Measurements from ENCODE around the gene GPC1.

GPC1 gene

GRCh38 chr2:240398661-240399267 lies 36.7 kb upstream of the GPC1 start:
- H3K4me3 ChIP-seq (ENCODE audit: low read depth, low read length), result no peak overlapping the region
- TF ChIP-seq, protein P1, sequence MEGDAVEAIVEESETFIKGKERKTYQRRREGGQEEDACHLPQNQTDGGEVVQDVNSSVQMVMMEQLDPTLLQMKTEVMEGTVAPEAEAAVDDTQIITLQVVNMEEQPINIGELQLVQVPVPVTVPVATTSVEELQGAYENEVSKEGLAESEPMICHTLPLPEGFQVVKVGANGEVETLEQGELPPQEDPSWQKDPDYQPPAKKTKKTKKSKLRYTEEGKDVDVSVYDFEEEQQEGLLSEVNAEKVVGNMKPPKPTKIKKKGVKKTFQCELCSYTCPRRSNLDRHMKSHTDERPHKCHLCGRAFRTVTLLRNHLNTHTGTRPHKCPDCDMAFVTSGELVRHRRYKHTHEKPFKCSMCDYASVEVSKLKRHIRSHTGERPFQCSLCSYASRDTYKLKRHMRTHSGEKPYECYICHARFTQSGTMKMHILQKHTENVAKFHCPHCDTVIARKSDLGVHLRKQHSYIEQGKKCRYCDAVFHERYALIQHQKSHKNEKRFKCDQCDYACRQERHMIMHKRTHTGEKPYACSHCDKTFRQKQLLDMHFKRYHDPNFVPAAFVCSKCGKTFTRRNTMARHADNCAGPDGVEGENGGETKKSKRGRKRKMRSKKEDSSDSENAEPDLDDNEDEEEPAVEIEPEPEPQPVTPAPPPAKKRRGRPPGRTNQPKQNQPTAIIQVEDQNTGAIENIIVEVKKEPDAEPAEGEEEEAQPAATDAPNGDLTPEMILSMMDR (IDR thresholded peaks at IDR 0.05; ENCODE audit: low read depth, low read length, missing control alignments), result no peak
- no peak for DNase-seq (ENCODE audit: low read depth)

DNA sequence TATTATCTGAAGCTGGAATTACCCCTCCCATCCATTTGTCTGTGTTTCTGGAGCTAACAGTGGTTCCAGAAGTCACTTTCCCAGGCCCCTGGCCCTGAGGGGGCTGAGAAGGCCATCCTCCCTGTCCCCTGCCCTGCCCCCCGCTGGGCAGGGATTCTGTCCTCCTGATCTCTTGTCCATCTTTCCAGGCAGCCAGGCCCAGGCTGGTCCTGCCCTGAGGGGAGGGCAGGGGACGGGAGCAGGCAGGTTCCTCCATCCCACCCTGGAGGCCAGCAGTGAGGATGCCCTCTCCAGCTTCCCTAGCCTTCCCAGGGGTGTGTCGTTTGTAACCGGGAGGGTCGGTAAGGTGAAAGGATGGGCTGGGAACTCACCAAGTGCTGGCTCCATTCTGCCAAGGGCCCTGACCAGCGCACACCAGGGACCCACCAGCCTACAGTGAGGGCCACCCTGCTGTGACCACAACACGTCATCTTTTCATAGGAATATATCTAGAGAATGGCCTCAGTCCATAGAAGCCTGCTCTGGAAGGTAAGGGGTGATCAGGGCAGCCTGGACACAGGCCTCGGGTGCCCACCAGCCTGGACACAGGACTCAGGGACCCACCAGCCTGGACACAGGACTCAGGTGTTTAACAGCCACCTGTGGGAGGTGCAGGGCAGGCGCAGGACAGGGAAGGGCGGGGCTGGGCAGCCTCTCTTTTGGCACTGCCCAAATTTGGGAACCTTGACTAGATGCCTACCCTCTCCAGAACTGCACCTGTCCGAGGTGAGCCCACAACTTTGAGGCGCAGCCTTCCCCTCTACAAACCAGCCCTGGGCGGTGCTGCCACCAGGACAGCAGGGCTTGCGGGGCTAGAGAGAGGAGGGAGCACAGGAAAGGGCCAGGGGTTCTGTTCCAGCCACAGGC lies 35.8 kb upstream of the GPC1 start:
- no peak overlapping the region for H3K4me3 ChIP-seq (ENCODE audit: low read depth, low read length)
- TF ChIP-seq, protein P1 (IDR thresholded peaks at IDR 0.05; ENCODE audit: low read depth, low read length, missing control alignments), result no peak
- no peak for DNase-seq (ENCODE audit: low read depth)

- DNase-seq (ENCODE audit: low read depth), result no peak
- H3K4me3 ChIP-seq (ENCODE audit: low read depth, low read length), result no peak overlapping the region
- TF ChIP-seq, protein P1 (IDR thresholded peaks at IDR 0.05; ENCODE audit: low read depth, low read length, missing control alignments), result no peak
Measured at GRCh38 chr2:240400371-240401161, 34.9 kb upstream of the GPC1 start.

DNA sequence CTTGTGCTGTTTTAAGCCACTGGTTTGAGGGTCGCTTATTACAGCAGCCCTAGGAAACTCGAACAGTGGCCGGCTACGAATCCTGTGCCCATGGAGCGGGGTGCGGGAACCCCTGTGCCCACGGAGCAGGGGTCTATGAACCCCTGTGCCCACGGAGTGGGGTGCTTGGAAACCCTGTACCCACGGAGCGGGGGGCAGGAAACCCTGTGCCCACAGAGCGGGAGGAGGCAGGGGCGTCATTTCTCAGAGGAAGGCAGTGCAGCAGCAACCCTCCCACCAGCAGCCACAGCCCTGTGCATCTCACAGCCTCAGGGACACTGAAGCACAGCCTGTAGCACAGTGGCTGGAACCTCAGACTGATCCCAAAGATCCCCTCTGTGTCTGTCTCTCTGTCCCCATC lies 34.2 kb upstream of the GPC1 start:
- H3K4me3 ChIP-seq (ENCODE audit: low read depth, low read length), result no peak overlapping the region
- TF ChIP-seq, protein P1 (IDR thresholded peaks at IDR 0.05; ENCODE audit: low read depth, low read length, missing control alignments), result no peak
- DNase-seq (ENCODE audit: low read depth), result no peak

- H3K4me3 ChIP-seq (ENCODE audit: low read depth, low read length), result no peak overlapping the region
- TF ChIP-seq, protein P1 (IDR thresholded peaks at IDR 0.05; ENCODE audit: low read depth, low read length, missing control alignments), result no peak
- no peak for DNase-seq (ENCODE audit: low read depth)
Measured at GRCh38 chr2:240401781-240402551, 33.5 kb upstream of the GPC1 start.

DNA sequence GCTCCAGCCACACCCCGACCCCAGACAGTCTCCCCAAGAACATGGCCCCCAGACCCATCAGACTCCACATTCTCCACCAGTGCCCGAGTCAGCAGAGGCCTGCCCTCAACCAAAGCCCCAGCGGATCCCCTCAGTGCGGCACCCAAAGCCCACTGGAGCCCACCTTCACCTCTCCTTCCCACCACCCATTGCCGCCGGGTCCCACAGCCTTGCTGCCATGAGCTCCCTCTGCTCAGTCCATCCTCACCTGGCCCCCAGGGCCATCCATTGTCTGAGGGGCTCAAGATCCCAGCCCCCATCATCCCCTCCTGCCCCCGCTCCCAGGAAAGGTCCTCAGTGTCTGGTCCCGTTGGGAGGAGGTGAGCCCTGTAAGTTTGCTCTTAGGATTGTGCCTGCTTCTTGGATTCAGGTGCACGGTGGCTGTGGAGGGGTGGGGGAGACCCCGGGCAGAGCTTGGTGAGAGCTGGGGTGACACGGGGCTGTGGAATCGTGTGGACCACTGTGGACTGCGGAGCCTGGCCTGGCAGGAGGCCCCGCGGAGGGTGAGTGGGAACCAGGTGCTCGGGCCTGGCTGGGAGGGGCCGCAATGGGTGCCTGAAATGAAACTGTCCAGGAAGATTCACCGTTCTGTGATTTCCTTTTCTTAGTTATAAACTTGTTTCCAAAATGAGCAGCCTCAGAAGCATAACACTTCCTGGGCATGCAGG lies 32.7 kb upstream of the GPC1 start:
- DNase-seq (ENCODE audit: low read depth), result no peak
- no peak overlapping the region for H3K4me3 ChIP-seq (ENCODE audit: low read depth, low read length)
- TF ChIP-seq, protein P1 (IDR thresholded peaks at IDR 0.05; ENCODE audit: low read depth, low read length, missing control alignments), result no peak

Data from GM12864 (cell line).